Mucosa of rectum (tissue), 2 donors: ENCODE measurements around the gene NPEPL1.

Experiments used
- H3K27ac ChIP-seq, 2 donors: one replicate each; pipeline ENCODE4 v1.7.0; 2013; ENCODE audit warnings: inconsistent platforms in 2 of 2, low read depth in 2 of 2, low read length in 2 of 2
- H3K27me3 ChIP-seq, 2 donors: one replicate each; pipeline ENCODE4 v1.7.0; 2013; ENCODE audit warnings: low read length in 2 of 2; ENCODE audit not compliant: control insufficient read depth in 2 of 2, insufficient read depth in 2 of 2
- H3K36me3 ChIP-seq, 2 donors: one replicate each; pipeline ENCODE4 v1.7.0; 2013; ENCODE audit warnings: low read length in 2 of 2; ENCODE audit not compliant: control insufficient read depth in 2 of 2, insufficient read depth in 2 of 2
- H3K4me1 ChIP-seq, 2 donors: one replicate each; pipeline ENCODE4 v1.7.0; 2013; ENCODE audit warnings: low read length in 2 of 2, mild to moderate bottlenecking in 1 of 2; ENCODE audit not compliant: control insufficient read depth in 2 of 2, insufficient read depth in 2 of 2
- H3K4me3 ChIP-seq, 2 donors: one replicate each; pipeline ENCODE4 v1.7.0; 2013; ENCODE audit warnings: low read length in 2 of 2
- H3K9ac ChIP-seq, 2 donors: one replicate each; pipeline ENCODE4 v1.7.0; 2013; ENCODE audit warnings: low read length in 2 of 2, low read depth in 1 of 2, mild to moderate bottlenecking in 1 of 2
- H3K9me3 ChIP-seq, 2 donors: one replicate each; pipeline ENCODE4 v1.7.0; 2013; ENCODE audit warnings: low read length in 2 of 2; ENCODE audit not compliant: control insufficient read depth in 2 of 2
- donor health status: healthy.
- donor health status: Normal muscosa, but diverticular disease.

The NPEPL1 gene

DNA sequence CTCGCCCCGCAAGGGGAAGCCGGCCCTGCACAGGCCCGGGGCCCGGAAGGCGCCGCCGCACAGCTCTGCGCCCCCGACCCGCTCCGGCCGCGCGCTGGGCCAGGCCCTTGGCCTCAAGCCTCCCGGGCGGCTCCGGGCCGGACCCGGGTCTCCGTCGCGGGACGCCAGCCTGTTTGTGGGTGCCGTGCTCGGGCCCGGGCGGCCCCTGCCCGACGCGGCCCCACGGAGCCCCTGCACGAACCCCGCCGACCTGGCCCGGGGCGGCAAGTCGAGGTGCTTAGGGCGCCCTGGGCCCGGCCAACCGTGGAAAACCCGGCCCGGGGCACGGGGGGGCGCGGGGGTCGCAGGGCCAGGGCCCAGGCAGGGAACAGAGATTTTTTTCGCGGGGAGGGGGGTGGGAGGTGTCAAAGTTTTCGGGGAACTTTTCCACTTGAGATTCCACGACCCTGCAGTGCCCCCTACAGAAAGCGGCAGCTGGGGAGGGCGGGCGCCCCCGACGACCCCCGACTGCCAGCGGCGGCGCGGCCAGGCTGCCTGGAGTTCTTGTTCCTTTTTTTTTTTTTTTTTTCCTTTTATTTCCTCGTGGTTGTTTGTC is 42.3 kb upstream of the NPEPL1 start:
- Histone ChIP-seq H3K27ac (peak overlapping the region; percentile 95 to 99), H3K9ac (peak overlapping the region; percentile 89 to 98), H3K4me3 (peak overlapping the region; percentile 80 to 97), H3K36me3 (no peaks in the 10 kb centered on the region), H3K9me3 (no peaks in the 10 kb centered on the region), H3K4me1 (peaks cover 5 to 13% of the 10 kb centered on the region in 2 donors), H3K27me3 (no peaks in the 10 kb centered on the region)

- H3K27ac ChIP-seq, result peak within 1 kb of the TSS; percentile 95 to 99
- no peaks in the 10 kb centered on the region for H3K27me3 ChIP-seq
- H3K9me3 ChIP-seq, result no peaks in the 10 kb centered on the region
- H3K9ac ChIP-seq, result peak within 1 kb of the TSS; percentile 89 to 98
- no peaks in the 10 kb centered on the region for H3K36me3 ChIP-seq
- peak within 1 kb of the TSS; percentile 80 to 97 for H3K4me3 ChIP-seq
- peaks cover 5 to 13% of the 10 kb centered on the region in 2 donors for H3K4me1 ChIP-seq
Observed at GRCh38 chr20:58650776-58651558, 41.6 kb upstream of the NPEPL1 start, which contains the start of gene STX16. Gene STX16 (plus strand): TSS chr20:58651283. CDS start chr20:58652007, 724 bp downstream.

- H3K27me3 ChIP-seq, result no peaks in the 10 kb centered on the region
- peak overlapping the region; percentile 95 to 99 for H3K27ac ChIP-seq
- peaks cover 5 to 13% of the 10 kb centered on the region in 2 donors for H3K4me1 ChIP-seq
- no peaks in the 10 kb centered on the region for H3K36me3 ChIP-seq
- no peaks in the 10 kb centered on the region for H3K9me3 ChIP-seq
- peak overlapping the region; percentile 80 to 97 for H3K4me3 ChIP-seq
- peak overlapping the region; percentile 89 to 98 for H3K9ac ChIP-seq
Observed at GRCh38 chr20:58651559-58651945, 41.0 kb upstream of the NPEPL1 start.

DNA sequence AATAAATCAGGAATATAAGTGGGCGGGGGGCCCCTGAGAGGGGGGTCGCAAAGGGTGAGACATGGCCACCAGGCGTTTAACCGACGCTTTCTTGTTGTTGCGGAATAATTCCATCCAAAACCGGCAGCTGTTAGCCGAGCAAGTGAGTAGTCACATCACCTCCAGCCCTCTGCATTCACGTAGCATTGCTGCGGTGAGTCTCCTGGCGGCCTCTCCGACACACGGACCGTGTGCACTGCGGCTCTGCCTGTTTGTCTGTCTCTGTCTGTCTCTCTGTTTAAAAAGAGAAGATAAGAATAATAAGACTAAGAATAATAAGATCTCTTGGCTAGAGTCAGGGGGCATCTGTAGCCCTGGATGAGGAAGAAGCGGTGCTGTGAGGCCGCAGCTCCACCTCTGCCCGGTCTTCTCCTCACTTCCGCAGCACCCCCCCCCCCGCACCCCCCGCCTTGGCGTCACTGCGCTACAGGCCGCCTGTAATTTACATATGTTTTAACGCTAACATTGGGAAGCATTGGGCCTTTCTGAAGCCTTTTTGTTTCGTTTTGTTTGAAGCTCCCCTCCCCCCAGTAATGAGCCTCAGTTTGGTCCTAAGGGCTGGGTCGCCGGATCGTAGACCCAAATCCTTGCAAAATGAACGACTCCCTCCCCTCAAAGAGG is 40.5 kb upstream of the NPEPL1 start:
- Histone ChIP-seq H3K27me3 (no peaks in the 10 kb centered on the region), H3K9ac (peak overlapping the region; percentile 89 to 98), H3K36me3 (no peaks in the 10 kb centered on the region), H3K9me3 (no peaks in the 10 kb centered on the region), H3K4me1 (peaks cover 5 to 13% of the 10 kb centered on the region in 2 donors), H3K27ac (peak overlapping the region; percentile 95 to 99), H3K4me3 (peak overlapping the region; percentile 80 to 97)

GRCh38 chr20:58652606-58653294 is 39.9 kb upstream of the NPEPL1 start:
- H3K27ac ChIP-seq, result peak overlapping the region; percentile 95 to 99
- peak overlapping the region; percentile 80 to 97 for H3K4me3 ChIP-seq
- H3K9ac ChIP-seq, result peak overlapping the region; percentile 86 to 89
- no peaks in the 10 kb centered on the region for H3K9me3 ChIP-seq
- H3K36me3 ChIP-seq, result no peaks in the 10 kb centered on the region
- peaks cover 5 to 13% of the 10 kb centered on the region in 2 donors for H3K4me1 ChIP-seq
- no peaks in the 10 kb centered on the region for H3K27me3 ChIP-seq

DNA sequence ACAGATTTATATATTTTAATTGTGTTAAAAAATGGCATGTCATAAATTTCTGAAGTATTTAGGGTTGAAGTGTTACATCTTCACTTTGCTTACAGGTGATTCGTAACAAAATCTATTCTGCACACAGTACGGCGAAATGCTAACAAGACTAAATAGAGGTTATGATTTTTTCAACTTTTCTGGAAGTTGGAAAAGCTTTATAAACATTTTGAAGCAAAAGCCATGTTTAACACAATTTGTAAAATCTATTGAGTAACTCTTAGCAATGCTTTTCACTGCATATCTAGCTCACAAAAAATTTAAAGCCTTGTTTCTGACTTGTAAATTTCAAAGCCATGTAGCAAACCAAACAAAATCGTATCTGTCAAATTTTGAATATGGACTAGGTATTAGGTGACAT is 38.3 kb upstream of the NPEPL1 start:
- H3K4me1 ChIP-seq, result peaks cover 5 to 15% of the 10 kb centered on the region in 2 donors

GRCh38 chr20:58655328-58656107 is 37.1 kb upstream of the NPEPL1 start:
- Histone ChIP-seq H3K9me3 (no peaks in the 10 kb centered on the region), H3K27me3 (no peaks in the 10 kb centered on the region), H3K9ac (peak overlapping the region in 1 of 2 donors; percentile 33), H3K4me1 (peaks cover 5 to 13% of the 10 kb centered on the region in 2 donors), H3K4me3 (no peak overlapping the region), H3K27ac (no peak overlapping the region), H3K36me3 (no peaks in the 10 kb centered on the region)

More for the DNA sequence above, 38.3 kb upstream of the NPEPL1 start:
- no peaks in the 10 kb centered on the region for H3K27me3 ChIP-seq
- H3K9ac ChIP-seq, result no peak overlapping the region
- H3K9me3 ChIP-seq, result no peaks in the 10 kb centered on the region
- no peak overlapping the region for H3K4me3 ChIP-seq
- no peak overlapping the region for H3K27ac ChIP-seq
- no peaks in the 10 kb centered on the region for H3K36me3 ChIP-seq

- Histone ChIP-seq H3K9me3 (no peaks in the 10 kb centered on the region), H3K27me3 (no peaks in the 10 kb centered on the region), H3K4me3 (no peak overlapping the region), H3K9ac (no peak overlapping the region), H3K36me3 (peaks cover 7 to 11% of the 10 kb centered on the region in 2 donors), H3K4me1 (peaks cover 5 to 11% of the 10 kb centered on the region in 2 donors), H3K27ac (no peak overlapping the region)
Observed at GRCh38 chr20:58656831-58657230, 35.8 kb upstream of the NPEPL1 start.

DNA sequence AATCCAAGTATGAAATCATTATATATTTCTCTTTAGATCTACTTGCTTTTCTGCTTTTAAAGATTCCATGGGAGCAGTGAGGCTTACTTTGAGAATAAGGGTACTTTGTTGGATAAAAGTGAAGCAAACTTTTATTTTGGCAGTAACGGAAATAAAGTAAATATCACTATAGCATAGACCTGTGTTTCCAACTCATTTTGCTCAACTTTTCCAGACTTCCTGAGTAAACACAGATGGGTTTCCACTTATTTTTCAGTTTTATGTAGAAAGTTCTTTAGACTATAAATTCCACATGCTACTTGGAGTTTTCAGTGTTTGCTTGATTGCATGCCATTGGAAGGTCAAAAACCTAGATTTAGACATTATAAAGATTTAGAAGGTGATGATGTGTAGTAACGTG is 35.3 kb upstream of the NPEPL1 start:
- H3K27ac ChIP-seq, result no peak overlapping the region
- H3K4me1 ChIP-seq, result peaks cover 5 to 10% of the 10 kb centered on the region in 2 donors
- no peaks in the 10 kb centered on the region for H3K27me3 ChIP-seq
- H3K9me3 ChIP-seq, result no peaks in the 10 kb centered on the region
- no peak overlapping the region for H3K9ac ChIP-seq
- H3K4me3 ChIP-seq, result no peak overlapping the region
- peaks cover 7 to 14% of the 10 kb centered on the region in 2 donors for H3K36me3 ChIP-seq
